A549 (cell line): Measurements from ENCODE around the gene TSPO. TPM values are rescaled to one million over a fixed set of nuclear protein-coding genes. Genes with fewer than 3 reads are reported as not detected.

Experiments
- ATAC-seq, 2 experiments: fragments of 200-7000 bp in 1 of 2; fragments of >200 bp in 1 of 2; cut with Nextera tagmentation in 1 of 2; cut with Tn5 transposase in 1 of 2; 3 replicates each; pipeline versions ENCODE4 v1.8.0 to v1.9.1; 2018 to 2020; ENCODE audit warnings: mild to moderate bottlenecking in 1 of 2, moderate library complexity in 1 of 2
- CTCF ChIA-PET: fragments of 300-600 bp; sonication (Branson Sonifier 250); formaldehyde crosslinking; extraction: SDS; loops from one replicate; lab custom pipeline; 2021; ENCODE audit warnings: antibody characterized with exemption, inconsistent platforms; lab: Yijun Ruan, JAX
- POLR2A ChIA-PET: fragments of 350-600 bp; formaldehyde crosslinking; extraction: SDS; loops from one replicate; lab custom pipeline; 2021; ENCODE audit warnings: antibody characterized with exemption, inconsistent platforms; lab: Yijun Ruan, JAX
- DNase-seq, 2 experiments: peaks; one replicate each; pipeline versions ENCODE4 v3.0.0 to v3.0.0-alpha.2; 2011 to 2016; ENCODE audit warnings: low read depth in 1 of 2, low spot score in 1 of 2
- FAIRE-seq: peaks from 2 replicates; lab custom pipeline; 2011; peaks lifted over from hg19 to GRCh38; lab: Jason Lieb, UNC
- H3K27ac ChIP-seq, 2 experiments: fragments of >200 bp; sonication (Bioruptor Twin); formaldehyde crosslinking; 3 replicates each; pipeline ENCODE4 v1.5.1; 2016 to 2017
- H3K4me1 ChIP-seq: fragments of >200 bp; sonication (Bioruptor Twin); formaldehyde crosslinking; 3 replicates; pipeline ENCODE4 v1.6.1; 2016
- H3K4me2 ChIP-seq: fragments of >200 bp; sonication (Bioruptor Twin); formaldehyde crosslinking; 3 replicates; pipeline ENCODE4 v1.6.1; 2016
- H3K4me3 ChIP-seq: fragments of >200 bp; sonication (Bioruptor Twin); formaldehyde crosslinking; 3 replicates; pipeline ENCODE4 v1.5.1; 2016
- H3K9me3 ChIP-seq: fragments of >200 bp; sonication (Bioruptor Twin); formaldehyde crosslinking; 3 replicates; pipeline ENCODE4 v1.6.1; 2016
- CEBPB ChIP-seq, 2 experiments: fragments of >200 bp in 1 of 2; sonication (Bioruptor Twin) in 1 of 2; formaldehyde crosslinking in 1 of 2; IDR thresholded peaks; 2 replicates each; pipeline ENCODE4 v1.6.1; 2012 to 2016
- CHD4 ChIP-seq: fragments of 200-600 bp; sonication (generic); IDR thresholded peaks from 2 replicates; pipeline ENCODE4 v1.6.1; 2016; ENCODE audit warnings: antibody characterized with exemption, mild to moderate bottlenecking, borderline replicate concordance
- CTCF ChIP-seq: fragments of >200 bp; sonication (Bioruptor Twin); formaldehyde crosslinking; IDR thresholded peaks from 3 replicates; pipeline ENCODE4 v1.5.1; 2016
- EHMT2 ChIP-seq: fragments of 200-600 bp; sonication (generic); IDR thresholded peaks from 2 replicates; pipeline ENCODE4 v1.6.1; 2016; ENCODE audit warnings: antibody characterized with exemption, low read depth, mild to moderate bottlenecking, moderate library complexity
- FOSL2 ChIP-seq, 2 experiments: fragments of 450-650 bp in 1 of 2; fragments of >200 bp in 1 of 2; sonication (Bioruptor Twin) in 1 of 2; formaldehyde crosslinking; IDR thresholded peaks; 2 replicates each; pipeline versions ENCODE4 v1.5.0 to v1.6.1; 2016 to 2020; ENCODE audit warnings: mild to moderate bottlenecking in 1 of 2, moderate library complexity in 1 of 2
- FOXS1 ChIP-seq: fragments of 250-450 bp; sonication (Bioruptor Pico); IDR thresholded peaks from 2 replicates; pipeline ENCODE4 v1.5.0; 2020; ENCODE audit warnings: mild to moderate bottlenecking, moderate library complexity
- HDAC2 ChIP-seq: fragments of 200-600 bp; sonication (generic); IDR thresholded peaks from 2 replicates; pipeline ENCODE4 v1.6.1; 2016
- HES2 ChIP-seq: fragments of >200 bp; sonication (Bioruptor Twin); formaldehyde crosslinking; IDR thresholded peaks from 2 replicates; pipeline ENCODE4 v1.6.1; 2016
- HMGXB4 ChIP-seq: fragments of 250-450 bp; sonication (Bioruptor Pico); IDR thresholded peaks from 2 replicates; pipeline ENCODE4 v1.5.0; 2021; ENCODE audit warnings: mild to moderate bottlenecking, moderate library complexity, borderline replicate concordance
- HOXA7 ChIP-seq: fragments of 250-450 bp; sonication (Bioruptor Pico); IDR thresholded peaks from 2 replicates; pipeline ENCODE4 v1.5.0; 2020; ENCODE audit warnings: mild to moderate bottlenecking, moderate library complexity
- HOXB13 ChIP-seq: fragments of 250-450 bp; sonication (Bioruptor Pico); IDR thresholded peaks from 2 replicates; pipeline ENCODE4 v1.5.0; 2020; ENCODE audit warnings: low read depth, mild to moderate bottlenecking, moderate library complexity
- JUN ChIP-seq, 2 experiments: fragments of >200 bp; sonication (Bioruptor Twin); formaldehyde crosslinking; IDR thresholded peaks; 2 replicates in 1 of 2; 3 replicates in 1 of 2; pipeline ENCODE4 v1.6.1; 2016 to 2017
- JUNB ChIP-seq: fragments of >200 bp; sonication (Bioruptor Twin); formaldehyde crosslinking; IDR thresholded peaks from 2 replicates; pipeline ENCODE4 v1.6.1; 2016
- NFE2L2 ChIP-seq: fragments of 150-350 bp; conservative IDR thresholded peaks from 2 replicates; pipeline ENCODE4 v1.6.1; 2014; ENCODE audit warnings: low read length
- NR3C1 ChIP-seq: fragments of >200 bp; sonication (Bioruptor Twin); formaldehyde crosslinking; IDR thresholded peaks from 3 replicates; pipeline ENCODE4 v1.6.1; 2017
- PHF8 ChIP-seq: fragments of 200-600 bp; sonication (generic); IDR thresholded peaks from 2 replicates; pipeline ENCODE4 v1.6.1; 2016; ENCODE audit warnings: low read depth, mild to moderate bottlenecking, antibody characterized with exemption, moderate library complexity, borderline replicate concordance
- POLR2AphosphoS2 ChIP-seq: conservative IDR thresholded peaks from 2 replicates; pipeline ENCODE4 v1.6.1; 2012; ENCODE audit warnings: low read length, improper control_type of control experiment, inconsistent platforms
- RAD21 ChIP-seq, 2 experiments: fragments of >200 bp in 1 of 2; sonication (Bioruptor Twin) in 1 of 2; formaldehyde crosslinking in 1 of 2; IDR thresholded peaks in 1 of 2; conservative IDR thresholded peaks in 1 of 2; 2 replicates in 1 of 2; 3 replicates in 1 of 2; pipeline ENCODE4 v1.6.1; 2012 to 2018; ENCODE audit warnings: inconsistent platforms in 1 of 2
- RARB ChIP-seq: fragments of 250-450 bp; sonication (Bioruptor Pico); IDR thresholded peaks from 2 replicates; pipeline ENCODE4 v1.8.0; 2021; ENCODE audit warnings: mild to moderate bottlenecking, moderate library complexity
- RCOR1 ChIP-seq: fragments of 150-350 bp; IDR thresholded peaks from 2 replicates; pipeline ENCODE4 v1.6.1; 2014; ENCODE audit warnings: antibody characterized with exemption, low read length, low read depth
- SREBF2 ChIP-seq: fragments of 450-650 bp; IDR thresholded peaks from 2 replicates; pipeline ENCODE4 v1.6.1; 2014; ENCODE audit warnings: mild to moderate bottlenecking, moderate library complexity
- USF2 ChIP-seq: fragments of 450-650 bp; IDR thresholded peaks from 2 replicates; pipeline ENCODE4 v1.6.1; 2014; ENCODE audit warnings: antibody characterized with exemption
- ZFP36 ChIP-seq: fragments of 450-650 bp; IDR thresholded peaks from 2 replicates; pipeline ENCODE4 v1.6.1; 2014; ENCODE audit warnings: borderline replicate concordance; ENCODE audit not compliant: partially characterized antibody
- WGBS: methylation state at CpG from one replicate; pipeline ENCODE4 v1.1.6; 2017; ENCODE audit errors: missing lambda C conversion rate; 5-methylcytosine and 5-hydroxymethylcytosine counted together
- polyA plus RNA-seq, 4 experiments: library from polyadenylated mRNA; depleted of rRNA in 3 of 4; stranded (reverse); fragments of >200 nt; fragmentation: RNase III in 1 of 4; extraction: RNeasy Plus Mini Kit Qiagen cat#74134 plus additional on column Dnase treatment in 1 of 4; gene quantifications; 2 replicates in 3 of 4; 3 replicates in 1 of 4; pipeline ENCODE4 v1.2.3, GENCODE V29; 2011 to 2017

Gene TSPO
- polyA plus RNA-seq, 2 of the 4 experiments (the other 2 are of a cell fraction) = 43.2 to 94.4 TPM

GRCh38 chr22:43168471-43169309 is 17.3 kb downstream of the TSPO start:
- ATAC-seq = no peak
- H3K4me3 ChIP-seq = no peak overlapping the region
- WGBS = 84% methylated on average over 12 of the region's 25 CpGs
- TF ChIP-seq RARB (CRISPR knock-in tag) = no peak
- TF ChIP-seq CEBPB (IDR thresholded peaks at IDR 0.05) = no peak
- no peak for TF ChIP-seq JUNB
- TF ChIP-seq RCOR1 = no peak
- TF ChIP-seq, all 56 proteins: peak for 0
- H3K27ac ChIP-seq = no peak overlapping the region
- FAIRE-seq (no peak), DNase-seq (no peak)
- no peaks in the 10 kb centered on the region for H3K4me1 ChIP-seq
- no peaks in the 10 kb centered on the region for H3K9me3 ChIP-seq
- CTCF ChIA-PET = no interaction called here
- POLR2A ChIA-PET = no interaction called here
- H3K4me2 ChIP-seq = no peak overlapping the region

- FAIRE-seq = no peak
- CTCF ChIA-PET = no interaction called here
- Histone ChIP-seq H3K4me2 (no peak overlapping the region), H3K27ac (no peak overlapping the region), H3K4me1 (no peaks in the 10 kb centered on the region), H3K9me3 (no peaks in the 10 kb centered on the region), H3K4me3 (no peak overlapping the region)
- TF ChIP-seq PHF8 (no peak), SREBF2 (no peak), RCOR1 (no peak), EHMT2 (no peak)
- no peak for ATAC-seq
- POLR2A ChIA-PET = no interaction called here
- no peak for DNase-seq
- WGBS = 69% methylated on average over 7 of the region's 23 CpGs
These were observed 18.2 kb downstream of the TSPO start for GRCh38 chr22:43169310-43170130.

- H3K4me3 ChIP-seq = no peak overlapping the region
- H3K4me1 ChIP-seq = no peaks in the 10 kb centered on the region
- 93% methylated on average over 6 of the region's 9 CpGs for WGBS
- no peak for ATAC-seq
- CTCF ChIA-PET = no interaction called here
- no peak for TF ChIP-seq POLR2AphosphoS2
- TF ChIP-seq HMGXB4 = no peak
- TF ChIP-seq RCOR1 = no peak
- TF ChIP-seq HOXA7 (CRISPR knock-in tag) = no peak
- no peak for TF ChIP-seq CHD4
- TF ChIP-seq ZFP36 = no peak
- TF ChIP-seq FOXS1 (CRISPR knock-in tag) = no peak
- no peak for TF ChIP-seq NFE2L2
- no peak for TF ChIP-seq FOSL2 (IDR thresholded peaks at IDR 0.05)
- TF ChIP-seq FOSL2 (CRISPR knock-in tag; IDR thresholded peaks at IDR 0.05) = no peak
- TF ChIP-seq CTCF = no peak
- no peak for TF ChIP-seq NR3C1
- TF ChIP-seq HOXB13 (CRISPR knock-in tag) = no peak
- TF ChIP-seq PHF8 = no peak
- no peak for TF ChIP-seq RAD21 (conservative IDR thresholded peaks at IDR 0.05 in 1 of 2, IDR thresholded peaks at IDR 0.05 in 1 of 2)
- no peak for TF ChIP-seq USF2
- no peak for TF ChIP-seq HES2
- no peak for TF ChIP-seq JUN (IDR thresholded peaks at IDR 0.05)
- TF ChIP-seq HDAC2 = no peak
- FAIRE-seq = no peak
- no peak overlapping the region for H3K4me2 ChIP-seq
- no peak overlapping the region for H3K27ac ChIP-seq
- POLR2A ChIA-PET = no interaction called here
- no peak for DNase-seq
- H3K9me3 ChIP-seq = no peaks in the 10 kb centered on the region
These were observed 18.7 kb downstream of the TSPO start for GRCh38 chr22:43170131-43170480.
